HK-2 (cell line): ENCODE results near the gene PPP2R2D.
A peak's percentile ranks its signal among the peaks of the same experiment; 100 is the strongest.
"Not testable (repeated sequence)": the region's sequence is repeated elsewhere in the genome, so short reads cannot be mapped to it uniquely, and the experiment has no call there.

Source experiments
- DNase-seq: peaks from one replicate; pipeline ENCODE4 v3.0.0-alpha.2; 2018; ENCODE audit not compliant: unreplicated experiment

The PPP2R2D gene

GRCh38 chr10:131948501-131948900 is 47.7 kb downstream of the PPP2R2D start:
- no peak for DNase-seq

GRCh38 chr10:131949041-131949862 is 48.4 kb downstream of the PPP2R2D start:
- DNase-seq = no peak

GRCh38 chr10:131949908-131950307 is 49.1 kb downstream of the PPP2R2D start:
- not testable (repeated sequence) for DNase-seq

- no peak for DNase-seq
These were observed 53.7 kb downstream of the PPP2R2D start for GRCh38 chr10:131954356-131954965.

- no peak for DNase-seq
These were observed 55.0 kb downstream of the PPP2R2D start for GRCh38 chr10:131955591-131956340.

GRCh38 chr10:131959841-131960240 is 59.0 kb downstream of the PPP2R2D start:
- DNase-seq = no peak

GRCh38 chr10:131960631-131961046 is 59.8 kb downstream of the PPP2R2D start:
- DNase-seq = no peak

- DNase-seq = no peak
These were observed 60.4 kb downstream of the PPP2R2D start for GRCh38 chr10:131961047-131961776.

- no peak for DNase-seq
These were observed 61.2 kb downstream of the PPP2R2D start for GRCh38 chr10:131961777-131962662.

- DNase-seq = no peak
These were observed 62.5 kb downstream of the PPP2R2D start for GRCh38 chr10:131963350-131963749.

GRCh38 chr10:131963811-131964210 is 63.0 kb downstream of the PPP2R2D start:
- no peak for DNase-seq

- no peak for DNase-seq
These were observed 63.5 kb downstream of the PPP2R2D start for GRCh38 chr10:131964298-131964697.

GRCh38 chr10:131968949-131969348 is 68.1 kb downstream of the PPP2R2D start:
- DNase-seq = no peak

GRCh38 chr10:131970946-131971345 is 70.1 kb downstream of the PPP2R2D start:
- no peak for DNase-seq

- DNase-seq = no peak
These were observed 70.8 kb downstream of the PPP2R2D start for GRCh38 chr10:131971591-131971990.

- DNase-seq = peak; percentile 51
These were observed 71.8 kb downstream of the PPP2R2D start for GRCh38 chr10:131972474-131973071.

- no peak for DNase-seq
These were observed 72.5 kb downstream of the PPP2R2D start for GRCh38 chr10:131973160-131973951.

GRCh38 chr10:131974034-131974817 is 73.4 kb downstream of the PPP2R2D start:
- no peak for DNase-seq

GRCh38 chr10:131975003-131975402 is 74.2 kb downstream of the PPP2R2D start:
- no peak for DNase-seq
